ENCODE measurements around the gene TMEM26.
A peak's percentile ranks its signal among the peaks of the same experiment; 100 is the strongest.

The TMEM26 gene
- long read RNA-seq, donor 1, full-length matches to known transcripts = 1 of 8 reads
- long read RNA-seq, donor 1, partial matches to known transcripts = 7 of 8 reads
- long read RNA-seq, donor 1, other reads (novel, unspliced or antisense) = 0 of 8 reads
- long read RNA-seq, donor 2, partial matches to known transcripts = 5 of 5 reads
- long read RNA-seq, donor 2, other reads (novel, unspliced or antisense) = 0 of 5 reads
- long read RNA-seq, donor 3 = 0 reads
- long read RNA-seq, donor 4, full-length matches to known transcripts = 2 of 2 reads
- long read RNA-seq, donor 4, partial matches to known transcripts = 0 of 2 reads
- long read RNA-seq, donor 4, other reads (novel, unspliced or antisense) = 0 of 2 reads
- long read RNA-seq, donor 5 = 0 reads
- long read RNA-seq, donor 6 = 0 reads
- long read RNA-seq, donor 7, full-length matches to known transcripts = 1 of 1 reads
- long read RNA-seq, donor 7, partial matches to known transcripts = 0 of 1 reads
- long read RNA-seq, donor 7, other reads (novel, unspliced or antisense) = 0 of 1 reads
- long read RNA-seq, donor 8, partial matches to known transcripts = 7 of 7 reads
- long read RNA-seq, donor 8, other reads (novel, unspliced or antisense) = 0 of 7 reads

DNA sequence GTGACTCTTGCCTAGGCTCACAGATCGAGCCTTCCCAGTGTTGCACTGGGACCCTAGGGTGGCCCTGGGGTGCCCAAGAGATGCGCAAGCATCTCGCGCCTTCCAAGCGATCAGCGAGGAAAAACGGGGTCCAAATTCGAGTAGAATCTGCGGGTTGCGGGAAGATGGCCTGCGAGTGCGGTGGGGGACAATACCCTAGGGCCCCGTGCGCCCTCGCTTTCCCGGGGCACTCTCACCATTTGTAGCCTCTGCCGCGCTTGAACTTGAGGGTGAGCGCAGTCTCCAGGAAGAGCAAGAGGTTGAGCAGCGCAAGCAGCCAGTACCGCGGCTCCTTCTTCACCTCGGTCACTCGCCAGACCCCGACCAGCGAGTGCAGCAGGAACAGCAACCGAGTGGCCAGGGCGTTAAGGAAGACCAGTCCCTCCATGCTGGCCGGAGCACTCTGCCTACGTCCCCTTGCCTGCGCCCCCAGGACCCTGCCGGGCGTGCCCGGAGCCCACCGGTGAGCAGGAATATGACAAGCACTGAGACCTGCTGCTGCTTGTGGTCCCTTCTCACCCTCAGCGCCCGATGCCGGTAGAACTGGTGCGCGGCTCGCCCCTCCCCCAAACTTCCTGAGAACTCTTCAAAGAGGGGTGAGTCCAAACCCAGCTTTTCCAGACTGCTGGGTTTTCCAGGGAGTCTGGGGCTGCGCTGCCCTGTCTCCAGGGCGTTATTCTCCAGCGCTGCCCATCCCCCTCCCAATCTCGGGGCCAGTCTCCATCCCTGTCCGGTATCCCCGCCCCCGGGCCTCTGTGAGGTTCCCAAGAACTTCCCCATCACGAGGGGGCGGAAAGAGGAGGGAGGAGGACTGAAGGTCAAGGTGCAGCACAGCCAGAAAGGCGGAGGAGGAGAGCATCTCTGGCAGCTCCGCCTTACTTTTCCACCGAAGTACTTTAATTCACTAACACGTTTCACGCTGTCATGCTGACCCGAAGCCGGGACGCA lies at the start of gene TMEM26:
Gene TMEM26, minus strand, starts transcription at position 727 of the 987 bp plus-strand sequence. Its CDS starts 300 bp downstream, at position 427.
- peak; percentile 87 for DNase-seq

DNA sequence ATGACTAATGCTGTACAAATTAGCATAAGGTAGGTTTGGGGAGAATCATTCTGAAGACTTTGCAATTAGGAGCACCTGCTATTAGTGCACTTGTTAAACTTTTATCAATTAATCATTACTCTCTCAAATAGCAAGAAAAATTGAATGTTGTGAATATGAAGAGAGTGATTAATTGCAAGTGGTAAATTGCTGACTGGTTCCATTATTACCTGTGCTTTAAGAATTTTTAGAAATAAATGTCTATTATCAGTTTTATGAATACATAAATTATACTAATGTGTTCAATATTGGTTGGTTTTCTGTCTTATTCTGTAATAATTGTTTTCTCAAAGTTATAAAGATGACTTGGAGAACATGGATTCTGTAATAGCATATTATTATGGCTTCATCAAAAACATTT lies 47.3 kb upstream of the TMEM26 start:
- DNase-seq = no peak

DNA sequence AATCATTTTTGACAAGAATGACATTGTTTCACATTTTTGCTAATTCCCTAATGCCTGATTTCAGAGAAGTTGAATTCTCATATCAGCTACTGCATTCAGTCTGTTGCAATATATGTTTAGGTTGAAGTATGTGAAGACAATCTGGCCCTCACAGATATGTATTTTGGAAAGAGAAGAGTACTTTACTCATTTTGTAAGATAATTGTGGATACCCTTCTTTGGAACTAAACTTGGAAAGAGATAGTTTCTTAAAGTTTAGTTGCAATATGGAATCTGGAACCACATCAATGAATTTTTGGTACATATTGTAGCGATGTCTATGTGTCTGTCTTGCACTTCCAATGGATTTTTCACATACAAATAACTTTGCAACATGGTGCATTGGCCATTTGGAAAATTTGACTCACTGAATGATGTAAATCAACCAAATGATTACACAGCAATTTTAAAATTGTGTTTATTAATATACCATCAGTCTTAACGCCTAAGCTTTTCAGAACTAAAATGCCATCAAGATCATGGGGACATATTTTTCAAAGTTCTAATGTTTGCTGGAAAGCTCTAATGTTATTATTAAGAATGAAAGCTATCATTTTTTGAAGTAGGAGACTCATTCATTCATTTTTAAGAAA lies 39.3 kb upstream of the TMEM26 start:
- DNase-seq = no peak

- DNase-seq = no peak
These were observed 34.3 kb upstream of the TMEM26 start for GRCh38 chr10:61487506-61487905.

- DNase-seq = no peak
These were observed 33.7 kb upstream of the TMEM26 start for GRCh38 chr10:61486738-61487396.

- DNase-seq = no peak
These were observed 33.1 kb upstream of the TMEM26 start for GRCh38 chr10:61486251-61486650.

DNA sequence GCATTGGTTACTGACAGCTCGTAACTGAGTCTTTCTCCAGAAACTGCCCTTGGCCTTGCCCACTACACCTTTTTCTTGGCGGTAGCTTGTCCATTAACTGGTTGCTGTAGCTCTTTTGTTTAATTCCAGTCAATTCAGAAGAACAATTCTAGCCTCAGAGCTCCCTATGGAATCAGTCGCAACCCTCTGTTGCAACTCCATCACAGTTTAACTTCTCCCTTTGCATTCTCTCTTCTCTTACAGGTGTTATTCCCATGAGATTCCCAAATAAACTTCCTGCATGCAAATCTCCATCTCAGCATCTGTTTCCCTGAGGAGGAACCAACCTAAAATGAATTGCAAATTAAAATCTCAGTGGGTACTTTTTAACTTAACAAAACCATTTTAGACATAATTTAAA lies 28.4 kb upstream of the TMEM26 start:
- no peak for DNase-seq

DNA sequence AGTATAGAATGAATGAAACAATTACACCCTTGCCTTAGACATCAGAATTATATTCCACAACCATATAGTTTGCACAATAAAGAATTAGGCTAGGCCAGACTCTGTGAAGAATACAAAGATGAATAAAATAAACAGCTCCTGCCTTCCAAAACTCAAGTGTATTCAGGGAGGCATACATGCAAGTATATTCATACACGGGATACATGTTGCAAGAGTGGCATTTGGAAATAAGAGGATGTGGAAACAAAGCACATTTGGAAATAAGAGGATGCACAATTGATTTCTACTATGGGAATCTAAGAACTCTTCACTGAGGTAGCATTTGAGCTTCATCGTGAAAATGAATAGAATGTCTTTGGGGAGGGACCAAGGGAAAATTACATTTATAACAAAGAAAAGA lies 27.0 kb upstream of the TMEM26 start:
- DNase-seq = no peak

- no peak for DNase-seq
These were observed 25.6 kb upstream of the TMEM26 start for GRCh38 chr10:61478621-61479312.

GRCh38 chr10:61477451-61477850 lies 24.3 kb upstream of the TMEM26 start:
- no peak for DNase-seq

GRCh38 chr10:61476529-61476928 lies 23.3 kb upstream of the TMEM26 start:
- DNase-seq = no peak

DNA sequence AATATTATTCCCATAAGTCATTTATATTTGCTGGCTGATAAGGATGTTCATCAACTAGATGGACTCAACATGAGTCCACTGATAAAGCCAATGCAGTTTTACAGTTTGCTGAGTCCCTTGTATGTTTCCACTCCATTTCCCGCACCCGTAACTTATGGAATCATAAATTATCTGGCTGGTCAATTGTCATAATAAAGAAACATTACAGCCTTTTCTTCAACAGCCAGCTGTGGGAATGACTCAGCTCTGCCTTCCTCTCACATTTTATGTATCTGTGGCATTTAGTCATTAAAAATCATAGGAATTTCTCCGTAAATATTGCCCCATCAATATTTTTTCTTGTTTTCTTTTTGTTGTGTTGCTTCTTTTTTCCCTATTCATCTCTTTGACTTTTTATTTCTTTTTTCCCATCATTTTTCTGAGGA lies 22.3 kb upstream of the TMEM26 start:
- DNase-seq = no peak

- DNase-seq = no peak
These were observed 19.0 kb upstream of the TMEM26 start for GRCh38 chr10:61472090-61472674.

GRCh38 chr10:61471491-61471890 lies 18.3 kb upstream of the TMEM26 start:
- DNase-seq = no peak

- no peak for DNase-seq
These were observed 17.6 kb upstream of the TMEM26 start for GRCh38 chr10:61470740-61471139.

GRCh38 chr10:61465901-61466632 lies 12.9 kb upstream of the TMEM26 start:
- no peak for DNase-seq

- no peak for DNase-seq
These were observed 12.0 kb upstream of the TMEM26 start for GRCh38 chr10:61465171-61465496.

- DNase-seq = no peak
These were observed 11.4 kb upstream of the TMEM26 start for GRCh38 chr10:61464461-61465170.
